GM12891 (cell line): ENCODE results near the gene WEE2.

Source experiments
- PAX5 ChIP-seq: IDR thresholded peaks from 2 replicates; pipeline ENCODE4 v1.6.1; 2011; ENCODE audit warnings: low read length, moderate library complexity, mild to moderate bottlenecking; ENCODE audit not compliant: insufficient read depth, severe bottlenecking
- POLR2A ChIP-seq: IDR thresholded peaks from 2 replicates; pipeline ENCODE4 v1.6.1; 2011; ENCODE audit warnings: low read depth, low read length, control low read depth
- POLR2AphosphoS5 ChIP-seq: IDR thresholded peaks from 2 replicates; pipeline ENCODE4 v1.6.1; 2011; ENCODE audit warnings: low read depth, low read length, control low read depth
- SPI1 ChIP-seq: IDR thresholded peaks from 2 replicates; pipeline ENCODE4 v1.6.1; 2011; ENCODE audit warnings: low read depth, low read length, control low read depth
- TAF1 ChIP-seq: IDR thresholded peaks from 2 replicates; pipeline ENCODE4 v1.6.1; 2011; ENCODE audit warnings: low read depth, low read length, control low read depth

GRCh38 chr7:141748396-141748795, 40.2 kb downstream of the WEE2 start:
- TF ChIP-seq POLR2AphosphoS5 = no peak
- no peak for TF ChIP-seq POLR2A
- TF ChIP-seq TAF1 = no peak
- no peak for TF ChIP-seq SPI1
- TF ChIP-seq PAX5 = no peak
